Bone marrow (tissue), 2 donors: ENCODE results near the gene PPFIA3.
A peak's percentile ranks its signal among the peaks of the same experiment; 100 is the strongest.
"Not testable (repeated sequence)": the region's sequence is repeated elsewhere in the genome, so short reads cannot be mapped to it uniquely, and the experiment has no call there.

ENCODE experiments used
- DNase-seq, 2 donors: peaks; one replicate each; lab custom pipeline; 2025; lab: John Stamatoyannopoulos, UW

PPFIA3 gene

DNA sequence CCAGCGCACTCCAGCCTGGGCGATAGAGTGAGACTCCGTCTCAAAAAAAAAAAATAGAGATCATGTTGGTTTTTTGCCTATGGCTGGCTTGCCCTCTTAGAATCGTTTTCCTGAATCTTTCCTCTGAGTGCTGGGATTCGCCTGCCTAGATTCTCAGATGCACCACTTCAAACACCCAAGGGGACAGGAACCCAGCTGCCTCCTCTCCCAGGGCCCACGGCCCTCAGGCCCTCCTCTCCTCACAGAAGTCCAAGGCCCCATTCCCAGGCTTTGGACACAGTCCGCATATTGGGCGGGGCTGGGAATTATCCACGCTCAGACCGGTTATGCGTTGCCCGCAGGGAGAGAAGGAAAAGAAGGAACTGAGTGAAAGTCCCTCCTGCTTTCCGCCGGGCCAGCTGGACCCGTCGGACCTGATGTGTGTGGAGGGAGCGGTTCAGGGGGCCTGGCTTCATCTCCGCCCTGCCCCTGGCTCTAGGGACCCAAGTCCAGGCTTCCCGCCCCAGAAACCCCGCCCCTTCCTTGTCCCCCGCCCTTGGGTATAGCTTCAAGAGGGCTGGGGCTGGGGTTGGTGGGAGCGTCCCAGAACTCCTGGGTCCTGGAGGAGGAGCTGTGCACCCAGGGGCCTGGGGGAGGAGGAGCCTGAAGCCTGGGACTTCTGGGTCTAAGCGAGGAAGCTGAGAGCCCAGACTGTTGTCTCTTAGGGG is 5.8 kb downstream of the PPFIA3 start:
- DNase-seq = no peak

DNA sequence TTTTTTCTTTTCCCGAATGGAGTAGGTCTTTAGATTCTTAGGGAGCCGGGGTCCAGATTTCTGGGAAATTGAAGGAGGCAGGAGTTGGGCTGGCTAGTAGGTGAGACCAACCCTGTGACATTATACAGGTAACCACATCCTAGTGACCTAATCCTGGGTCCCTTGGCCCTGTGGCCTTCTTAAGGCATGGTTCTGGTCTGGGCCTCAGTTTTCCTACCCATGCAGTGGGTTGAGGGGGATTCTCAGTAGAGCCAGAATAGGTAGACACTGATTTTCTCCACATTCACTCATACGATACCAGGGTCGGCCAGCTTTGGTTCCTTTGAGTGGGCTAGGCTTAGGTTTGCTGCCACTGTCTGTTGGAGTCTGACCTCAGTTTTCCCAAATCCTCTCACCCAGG is 7.2 kb downstream of the PPFIA3 start:
- DNase-seq = no peak

GRCh38 chr19:49127225-49127624 is 7.9 kb downstream of the PPFIA3 start:
- DNase-seq = not testable (repeated sequence)

- DNase-seq = peak; percentile 83 to 92
Measured at GRCh38 chr19:49127674-49128544, 8.6 kb downstream of the PPFIA3 start.

DNA sequence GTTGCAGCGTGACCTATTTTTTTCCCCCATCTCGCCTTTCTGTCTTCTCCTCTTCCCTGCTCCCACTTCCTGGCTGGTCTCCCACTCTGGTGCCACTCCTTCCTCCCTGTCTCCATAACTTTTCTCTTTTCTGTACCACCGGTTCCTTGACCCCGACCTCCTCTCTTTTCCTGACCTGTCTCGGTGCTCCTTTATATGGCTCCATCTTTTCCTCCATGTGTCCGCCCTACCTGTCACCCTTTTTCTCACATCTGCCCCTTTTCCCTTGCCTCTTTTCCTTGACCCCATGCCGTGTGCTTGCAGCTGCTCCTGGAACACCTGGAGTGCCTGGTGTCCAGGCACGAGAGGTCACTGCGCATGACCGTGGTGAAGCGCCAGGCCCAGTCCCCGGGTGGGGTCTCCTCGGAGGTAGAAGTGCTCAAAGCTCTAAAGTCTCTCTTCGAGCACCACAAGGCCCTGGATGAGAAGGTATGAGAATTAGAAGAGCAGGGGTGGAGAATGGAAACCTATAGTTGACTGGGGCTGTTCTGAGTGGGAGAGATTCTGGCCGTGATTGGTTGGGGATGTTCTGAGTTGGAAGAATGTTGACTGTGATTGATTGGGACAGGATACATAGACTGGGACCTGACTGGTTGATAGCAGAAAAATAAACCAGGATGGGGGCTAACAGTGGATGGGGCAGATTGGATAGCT is 9.3 kb downstream of the PPFIA3 start:
- DNase-seq = no peak

GRCh38 chr19:49129238-49129583 is 9.9 kb downstream of the PPFIA3 start:
- DNase-seq = no peak

DNA sequence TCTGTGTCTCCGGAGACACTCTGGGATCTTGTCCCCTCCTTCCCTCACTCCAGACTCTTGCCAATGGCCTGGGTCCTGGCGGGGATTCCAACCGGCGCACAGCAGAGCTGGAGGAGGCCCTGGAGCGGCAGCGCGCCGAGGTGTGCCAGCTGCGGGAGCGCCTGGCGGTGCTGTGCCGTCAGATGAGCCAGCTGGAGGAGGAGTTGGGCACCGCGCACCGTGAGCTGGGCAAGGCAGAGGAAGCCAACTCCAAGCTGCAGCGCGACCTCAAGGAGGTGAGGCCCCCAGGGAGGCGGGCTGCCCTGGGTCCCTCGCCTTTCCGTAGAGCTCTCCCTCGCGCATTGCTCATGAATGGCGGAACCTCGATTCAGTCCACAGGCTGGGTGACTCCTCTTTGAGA is 11.0 kb downstream of the PPFIA3 start:
- no peak for DNase-seq

DNA sequence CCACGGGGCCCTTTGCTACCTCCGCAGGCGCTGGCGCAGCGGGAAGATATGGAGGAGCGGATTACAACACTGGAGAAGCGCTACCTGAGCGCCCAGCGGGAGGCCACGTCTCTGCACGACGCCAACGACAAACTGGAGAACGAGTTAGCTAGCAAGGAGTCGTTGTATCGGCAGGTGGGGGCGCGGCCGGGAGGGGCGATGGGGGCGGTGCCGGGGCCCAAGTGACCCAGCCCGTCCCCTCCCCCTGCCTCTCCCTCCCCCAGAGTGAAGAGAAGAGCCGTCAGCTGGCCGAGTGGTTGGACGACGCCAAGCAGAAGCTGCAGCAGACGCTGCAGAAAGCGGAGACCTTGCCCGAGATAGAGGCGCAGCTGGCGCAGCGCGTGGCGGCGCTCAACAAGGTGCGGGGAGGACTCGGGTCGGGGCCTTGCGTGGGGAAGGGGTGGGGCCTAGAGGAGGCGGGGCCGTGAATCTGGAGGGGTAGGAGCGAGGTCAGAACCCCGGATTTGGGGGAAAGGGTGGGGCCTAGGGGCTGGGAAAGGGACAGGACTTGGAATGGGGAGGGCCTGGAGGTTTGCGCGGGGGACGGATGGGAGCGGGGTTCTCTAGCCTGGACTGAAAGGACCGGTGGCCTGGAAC is 13.7 kb downstream of the PPFIA3 start:
- DNase-seq = no peak

DNA sequence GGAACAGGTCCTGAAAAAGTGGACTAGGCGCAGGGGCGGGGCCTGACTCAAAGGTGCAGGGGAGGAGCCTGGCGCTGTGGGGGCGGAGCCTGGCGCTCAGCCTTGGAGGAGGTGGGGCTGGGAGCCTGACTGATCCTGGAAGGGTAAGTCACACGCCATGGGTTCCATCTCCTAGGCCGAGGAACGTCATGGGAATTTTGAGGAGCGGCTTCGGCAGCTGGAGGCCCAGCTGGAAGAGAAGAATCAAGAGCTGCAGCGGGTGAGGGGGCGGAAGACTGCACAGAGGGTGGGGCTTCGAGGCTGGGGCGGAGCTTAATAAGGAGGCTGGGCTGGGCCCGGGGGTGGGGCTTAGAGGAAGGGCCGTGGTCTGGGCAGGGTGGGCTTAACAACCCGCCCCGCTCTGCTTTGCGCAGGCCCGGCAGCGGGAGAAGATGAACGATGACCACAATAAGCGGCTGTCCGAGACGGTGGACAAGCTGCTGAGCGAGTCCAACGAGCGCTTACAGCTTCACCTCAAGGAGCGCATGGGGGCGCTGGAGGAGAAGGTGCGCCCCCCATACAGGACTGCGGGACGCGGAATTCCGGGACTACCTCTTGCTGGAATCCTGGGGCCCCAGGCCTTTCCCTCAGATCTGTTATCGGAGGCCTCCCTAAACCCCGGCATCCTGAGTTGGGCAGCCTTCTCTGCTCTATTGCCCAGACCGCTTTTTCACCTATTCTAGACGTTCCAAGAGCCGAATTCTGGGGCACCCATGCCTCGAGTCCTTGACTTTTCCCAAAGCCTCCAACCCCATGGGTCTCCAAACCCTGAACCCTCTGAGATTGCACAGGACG is 14.5 kb downstream of the PPFIA3 start:
- DNase-seq = no peak

GRCh38 chr19:49135686-49136085 is 16.3 kb downstream of the PPFIA3 start:
- no peak for DNase-seq

DNA sequence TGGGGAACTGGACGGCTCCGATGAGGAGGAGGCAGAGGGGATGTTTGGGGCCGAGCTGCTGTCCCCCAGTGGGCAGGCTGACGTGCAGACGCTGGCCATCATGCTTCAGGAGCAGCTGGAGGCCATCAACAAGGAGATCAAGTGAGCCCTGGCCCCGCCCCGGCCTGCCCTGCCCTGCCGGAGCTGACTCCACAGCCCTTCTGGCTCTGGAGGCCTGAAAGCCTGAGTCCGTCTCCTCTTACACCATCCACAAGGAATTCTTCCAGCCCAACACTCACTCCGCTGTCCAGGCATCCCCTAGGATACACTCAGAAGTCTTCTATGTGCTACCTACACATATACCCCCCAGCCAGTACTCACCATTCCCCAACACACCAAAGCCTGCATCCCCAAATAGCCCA is 17.4 kb downstream of the PPFIA3 start:
- DNase-seq = no peak

GRCh38 chr19:49140951-49141350 is 21.6 kb downstream of the PPFIA3 start:
- DNase-seq = no peak

DNA sequence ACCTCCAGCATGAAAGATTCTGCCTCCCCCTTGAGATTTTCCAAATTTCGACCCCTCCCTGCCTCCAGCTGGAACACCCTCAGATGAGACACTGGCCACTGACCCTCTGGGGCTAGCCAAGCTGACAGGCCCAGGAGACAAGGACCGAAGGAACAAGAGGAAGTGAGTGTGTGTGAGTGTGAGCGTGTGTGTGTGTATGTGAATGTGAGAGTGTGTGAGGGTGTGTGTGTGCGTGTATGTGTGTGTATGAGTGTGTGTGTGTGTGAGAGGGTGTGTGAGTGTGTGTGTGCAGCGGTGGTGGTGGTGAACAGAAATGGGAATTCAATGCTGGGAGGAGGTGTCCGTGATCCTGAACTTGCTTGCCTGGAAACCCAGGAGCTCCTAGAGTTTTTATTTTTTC is 22.0 kb downstream of the PPFIA3 start:
- no peak for DNase-seq

DNA sequence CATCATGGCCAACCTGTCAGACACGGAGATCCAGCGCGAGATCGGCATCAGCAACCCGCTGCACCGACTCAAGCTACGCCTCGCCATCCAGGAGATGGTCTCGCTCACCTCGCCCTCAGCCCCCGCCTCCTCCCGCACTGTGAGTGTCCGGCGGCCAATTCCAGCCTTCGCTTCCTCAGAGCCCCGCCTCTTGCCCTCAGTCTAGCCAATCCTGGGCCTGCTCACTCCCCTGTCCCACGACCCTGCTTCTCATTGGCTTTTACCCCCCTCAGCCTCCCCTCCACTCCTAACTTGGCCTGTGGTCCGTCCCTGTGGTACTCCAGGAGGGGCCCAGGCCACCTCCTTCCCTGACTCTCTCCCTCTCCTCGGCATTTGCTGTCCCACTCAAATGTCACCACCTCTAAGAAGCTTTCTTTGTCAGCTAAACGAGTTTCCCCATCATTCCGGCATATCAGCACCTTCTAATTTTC is 23.6 kb downstream of the PPFIA3 start:
- DNase-seq = peak in 1 of 2 donors; percentile 10

DNA sequence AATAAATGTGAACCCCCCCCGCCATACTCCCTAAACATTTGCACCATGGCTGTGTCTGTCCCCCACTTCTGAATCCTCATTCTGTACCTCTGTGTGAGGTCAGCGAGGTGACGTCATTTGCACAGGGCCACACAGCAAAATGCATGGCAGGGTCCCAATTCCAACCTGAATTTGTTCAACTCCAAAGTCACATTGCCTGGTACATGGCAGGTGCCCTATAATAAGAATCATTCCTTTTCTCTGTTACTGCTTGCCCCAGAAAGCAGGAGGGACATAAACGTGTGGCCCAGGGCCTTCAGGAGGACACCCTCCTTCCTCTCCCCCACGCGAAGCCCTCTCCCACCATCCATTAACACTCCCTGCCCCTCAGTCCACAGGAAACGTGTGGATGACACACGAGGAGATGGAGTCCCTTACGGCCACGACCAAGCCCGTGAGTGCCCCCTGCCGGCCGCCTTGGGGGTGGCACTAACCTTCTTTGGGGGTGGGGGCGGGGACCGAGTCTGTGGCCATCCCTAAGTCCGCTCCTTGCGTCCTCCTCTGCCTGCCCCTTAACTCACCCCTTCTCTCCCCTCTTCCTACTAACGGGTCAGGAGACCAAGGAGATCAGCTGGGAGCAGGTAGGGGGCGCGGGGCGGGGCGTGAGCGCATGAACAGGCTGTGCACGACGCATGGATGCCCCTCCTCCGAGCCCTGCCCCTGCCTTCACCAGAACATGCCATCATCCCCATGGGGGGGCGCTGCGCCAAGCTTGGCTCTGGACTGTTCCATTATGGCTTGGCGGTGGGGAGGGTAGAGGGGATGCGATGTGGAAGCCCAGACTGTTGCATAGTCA is 26.4 kb downstream of the PPFIA3 start:
- peak; percentile 43 to 58 for DNase-seq

GRCh38 chr19:49146408-49146770 is 27.0 kb downstream of the PPFIA3 start:
- DNase-seq = not testable (repeated sequence)

DNA sequence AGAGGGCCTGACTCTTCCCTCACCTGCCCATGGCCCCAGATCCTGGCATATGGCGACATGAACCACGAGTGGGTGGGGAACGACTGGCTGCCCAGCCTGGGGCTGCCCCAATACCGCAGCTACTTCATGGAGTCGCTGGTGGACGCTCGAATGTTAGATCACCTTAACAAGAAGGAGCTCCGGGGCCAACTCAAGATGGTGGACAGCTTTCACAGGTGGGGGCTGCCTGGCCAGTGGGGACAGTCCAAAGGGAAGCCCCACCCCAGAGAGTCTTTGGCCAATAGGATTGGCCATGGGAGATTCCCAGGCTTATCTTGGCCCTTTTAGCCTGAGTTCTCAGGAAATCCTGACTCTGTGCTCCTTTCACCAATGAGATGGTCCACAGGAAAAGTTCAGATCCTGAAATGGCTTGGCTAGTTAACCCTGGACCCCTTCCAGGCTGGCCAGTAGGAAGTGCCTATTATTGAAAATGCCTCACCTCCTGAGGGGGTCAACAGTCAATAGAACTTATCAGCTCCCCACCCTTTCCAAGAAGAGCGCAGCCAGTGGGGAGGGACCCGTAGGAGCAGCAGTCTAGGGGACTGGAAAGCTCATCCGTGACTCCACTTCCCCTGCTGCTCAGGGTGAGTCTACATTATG is 28.8 kb downstream of the PPFIA3 start:
- no peak for DNase-seq

DNA sequence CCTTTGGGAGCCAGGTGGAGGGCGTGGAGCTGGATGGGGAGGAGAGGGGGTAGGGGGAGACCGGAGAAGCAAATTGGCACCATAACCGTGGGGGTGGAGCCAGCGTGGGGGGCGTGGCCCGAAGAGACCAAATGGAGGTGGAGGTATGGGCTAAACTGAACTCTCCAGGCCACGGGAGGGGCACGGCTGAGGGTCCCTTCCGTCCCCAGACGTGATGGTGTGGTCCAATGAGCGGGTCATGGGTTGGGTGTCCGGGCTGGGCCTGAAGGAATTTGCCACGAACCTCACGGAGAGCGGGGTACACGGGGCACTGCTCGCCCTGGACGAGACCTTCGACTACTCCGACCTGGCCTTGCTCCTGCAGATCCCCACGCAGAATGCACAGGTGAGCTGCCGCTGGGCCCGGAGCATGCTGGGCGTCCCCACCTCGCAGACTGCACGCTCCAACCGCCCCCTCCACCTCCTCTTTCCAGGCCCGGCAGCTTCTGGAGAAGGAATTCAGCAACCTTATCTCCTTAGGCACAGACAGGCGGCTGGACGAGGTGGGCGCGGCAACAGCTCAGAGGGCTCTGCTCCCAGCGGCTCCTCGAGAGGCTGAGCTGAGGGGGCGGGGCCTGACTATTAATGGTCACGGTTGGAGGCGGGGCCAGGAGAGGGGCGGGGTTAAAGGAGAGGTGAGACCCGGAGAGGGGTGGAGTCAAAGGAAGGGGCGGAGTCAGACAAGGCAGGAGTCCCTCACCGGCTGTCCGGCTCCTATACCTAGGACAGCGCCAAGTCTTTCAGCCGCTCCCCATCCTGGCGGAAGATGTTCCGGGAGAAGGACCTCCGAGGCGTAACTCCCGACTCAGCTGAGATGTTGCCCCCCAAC is 29.7 kb downstream of the PPFIA3 start:
- DNase-seq = peak in 1 of 2 donors; percentile 64

DNA sequence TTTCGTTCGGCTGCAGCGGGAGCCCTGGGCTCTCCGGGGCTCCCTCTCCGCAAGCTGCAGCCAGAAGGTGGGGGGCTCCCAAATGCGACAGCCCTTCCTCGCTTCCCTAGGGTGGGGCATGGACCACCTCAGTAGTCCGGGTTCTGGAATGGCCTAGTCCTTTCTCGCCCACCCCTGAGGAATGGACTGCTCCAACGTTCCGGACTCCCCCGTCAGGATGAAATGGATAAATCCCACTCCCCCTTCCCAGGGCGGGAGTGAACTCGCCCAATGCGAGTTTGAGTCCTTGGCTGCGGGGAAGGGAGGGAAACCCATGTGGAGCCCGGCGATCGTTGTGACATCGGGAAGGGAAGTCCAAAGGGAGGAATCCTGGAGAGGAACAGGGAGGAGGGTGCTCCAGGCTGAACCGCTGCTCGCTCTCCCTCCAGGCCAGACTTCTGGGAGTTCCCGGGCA is 30.3 kb downstream of the PPFIA3 start:
- no peak for DNase-seq
